Neuronal stem cell (in vitro differentiated cells): ENCODE results near the gene KAZALD1.

ENCODE experiments used
- DNase-seq: peaks from one replicate; pipeline ENCODE4 v3.0.0-alpha.2; 2013; ENCODE audit warnings: low spot score
- H2AFZ ChIP-seq: one replicate; pipeline ENCODE4 v1.6.1; 2013; ENCODE audit warnings: mild to moderate bottlenecking, low read length, inconsistent platforms
- H2AK5ac ChIP-seq: 2 replicates; pipeline ENCODE4 v1.6.1; 2013; ENCODE audit warnings: low read depth, mild to moderate bottlenecking, inconsistent platforms, low read length, moderate library complexity, mixed read lengths
- H2BK120ac ChIP-seq: 2 replicates; pipeline ENCODE4 v1.6.1; 2013; ENCODE audit warnings: low read depth, mild to moderate bottlenecking, inconsistent platforms, low read length, moderate library complexity, mixed read lengths
- H2BK12ac ChIP-seq: one replicate; pipeline ENCODE4 v1.6.1; 2013; ENCODE audit warnings: low read length, inconsistent platforms
- H2BK15ac ChIP-seq: 2 replicates; pipeline ENCODE4 v1.6.1; 2013; ENCODE audit warnings: mild to moderate bottlenecking, low read length, inconsistent platforms, mixed read lengths
- H2BK5ac ChIP-seq: one replicate; pipeline ENCODE4 v1.6.1; 2013; ENCODE audit warnings: inconsistent platforms, mild to moderate bottlenecking, low read length, moderate library complexity
- H3K14ac ChIP-seq: one replicate; pipeline ENCODE4 v1.6.1; 2013; ENCODE audit warnings: low read length, inconsistent platforms
- H3K18ac ChIP-seq: 2 replicates; pipeline ENCODE4 v1.6.1; 2013; ENCODE audit warnings: low read length, inconsistent platforms
- H3K23ac ChIP-seq: 2 replicates; pipeline ENCODE4 v1.6.1; 2013; ENCODE audit warnings: low read depth, mild to moderate bottlenecking, mixed read lengths, low read length, inconsistent platforms; ENCODE audit not compliant: poor library complexity
- H3K27ac ChIP-seq: replicated peaks from 3 replicates; pipeline ENCODE4 v1.5.1; 2013; ENCODE audit warnings: low read length, inconsistent platforms
- H3K27me3 ChIP-seq, 3 experiments: 2 replicates each; pipeline ENCODE4 v1.6.1; 2013; ENCODE audit warnings: low read length in 3 of 3, mild to moderate bottlenecking in 2 of 3, inconsistent platforms in 1 of 3, low read depth in 1 of 3, mixed read lengths in 1 of 3, moderate library complexity in 1 of 3; ENCODE audit not compliant: control insufficient read depth in 3 of 3, insufficient read depth in 3 of 3
- H3K36me3 ChIP-seq, 2 donors: replicated peaks in 1 of 2; 2 replicates each; pipeline ENCODE4 v1.6.1; 2013; ENCODE audit warnings: low read length in 2 of 2; ENCODE audit not compliant: control insufficient read depth in 2 of 2, insufficient read depth in 2 of 2
- H3K4ac ChIP-seq: 2 replicates; pipeline ENCODE4 v1.6.1; 2013; ENCODE audit warnings: inconsistent platforms, mild to moderate bottlenecking, low read length, moderate library complexity
- H3K4me1 ChIP-seq, 2 donors: 1 replicate in 1 of 2; 2 replicates in 1 of 2; pipeline ENCODE4 v1.6.1; 2013; ENCODE audit warnings: low read length in 2 of 2, low read depth in 1 of 2; ENCODE audit not compliant: control insufficient read depth in 2 of 2, insufficient read depth in 1 of 2
- H3K4me2 ChIP-seq: one replicate; pipeline ENCODE4 v1.6.1; 2013; ENCODE audit warnings: mild to moderate bottlenecking, low read length, inconsistent platforms; ENCODE audit not compliant: insufficient read depth, poor library complexity, severe bottlenecking
- H3K4me3 ChIP-seq, 2 donors: 2 replicates each; pipeline ENCODE4 v1.5.1; 2013; ENCODE audit warnings: low read length in 2 of 2, mild to moderate bottlenecking in 2 of 2, inconsistent platforms in 1 of 2, moderate library complexity in 1 of 2
- H3K79me1 ChIP-seq: one replicate; pipeline ENCODE4 v1.6.1; 2013; ENCODE audit warnings: low read depth, mild to moderate bottlenecking, inconsistent platforms, low read length, moderate library complexity
- H3K9ac ChIP-seq: one replicate; pipeline ENCODE4 v1.6.1; 2013; ENCODE audit warnings: mild to moderate bottlenecking, low read depth, low read length, inconsistent platforms; ENCODE audit not compliant: poor library complexity
- H3K9me3 ChIP-seq, 2 donors: replicated peaks in 1 of 2; 2 replicates each; pipeline versions ENCODE3 to v1.6.1; 2013; ENCODE audit warnings: low read length in 2 of 2, mild to moderate bottlenecking in 2 of 2, inconsistent platforms in 1 of 2, low read depth in 1 of 2, mixed read lengths in 1 of 2, moderate library complexity in 1 of 2; ENCODE audit not compliant: control insufficient read depth in 2 of 2, insufficient read depth in 1 of 2
- H4K8ac ChIP-seq: one replicate; pipeline ENCODE4 v1.6.1; 2013; ENCODE audit warnings: low read depth, mild to moderate bottlenecking, inconsistent platforms, low read length, moderate library complexity
- H4K91ac ChIP-seq: one replicate; pipeline ENCODE4 v1.6.1; 2013; ENCODE audit warnings: low read length, low read depth, mild to moderate bottlenecking, inconsistent platforms; ENCODE audit not compliant: poor library complexity
- WGBS, 2 donors: extraction: QIAGEN DNeasy Blood & Tissue Kit; methylation state at CpG; one replicate each; pipeline ENCODE4 v1.1.7; 2013; ENCODE audit warnings: missing lambda C conversion rate in 2 of 2, mixed read lengths in 1 of 2; ENCODE audit not compliant: insufficient read length in 2 of 2, insufficient replicate concordance in 1 of 2; ENCODE audit errors: extremely low coverage in 2 of 2; 5-methylcytosine and 5-hydroxymethylcytosine counted together

KAZALD1 gene

GRCh38 chr10:101054351-101054750 is 7.4 kb upstream of the KAZALD1 start:
- Histone ChIP-seq H3K4me1 (peaks cover 0 to 7% of the 10 kb centered on the region in 2 donors), H4K8ac (no peak overlapping the region), H3K27me3 (peaks cover 0 to 23% (median 3%) of the 10 kb centered on the region in 3 experiments), H2BK5ac (no peak overlapping the region), H2BK12ac (no peak overlapping the region), H4K91ac (no peak overlapping the region), H3K79me1 (no peaks in the 10 kb centered on the region), H3K9me3 (no peaks in the 10 kb centered on the region), H3K23ac (no peak overlapping the region), H3K36me3 (peaks cover 0 to 41% of the 10 kb centered on the region in 2 donors), H3K9ac (no peak overlapping the region), H3K14ac (no peak overlapping the region), H3K18ac (no peak overlapping the region), H3K4me3 (no peak overlapping the region), H3K27ac (no peak overlapping the region), H2AK5ac (no peak overlapping the region), H3K4me2 (no peak overlapping the region), H2BK120ac (no peak overlapping the region), H2BK15ac (no peak overlapping the region), H2AFZ (no peak overlapping the region), H3K4ac (no peak overlapping the region)
- no peak for DNase-seq
- WGBS, 2 donors = no CpG with 5 or more reads among the region's 1 CpG

DNA sequence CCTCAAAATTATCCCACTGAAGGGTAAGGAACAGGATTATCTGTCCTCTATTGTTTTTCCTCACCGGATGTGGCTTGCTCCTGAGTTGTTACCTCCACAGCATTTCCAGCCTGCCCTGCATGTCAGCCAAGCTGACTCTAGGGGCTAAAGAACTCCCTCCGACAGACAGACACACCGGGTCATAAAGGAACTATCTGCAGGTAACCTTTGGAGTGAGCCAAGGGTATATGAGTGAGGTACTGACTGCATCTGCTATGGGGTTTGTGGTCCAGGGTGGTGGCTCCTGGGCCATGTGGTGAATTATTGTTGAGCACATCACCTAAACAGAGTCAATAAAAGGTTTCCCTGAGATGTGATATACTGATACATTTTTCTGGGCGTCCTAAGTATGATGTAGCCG is 6.9 kb upstream of the KAZALD1 start:
- no peak overlapping the region for H3K4me3 ChIP-seq
- H3K4ac ChIP-seq = no peak overlapping the region
- H2BK12ac ChIP-seq = no peak overlapping the region
- no peak overlapping the region for H3K27ac ChIP-seq
- peaks cover 0 to 18% (median 2%) of the 10 kb centered on the region in 3 experiments for H3K27me3 ChIP-seq
- H3K4me2 ChIP-seq = no peak overlapping the region
- no peak overlapping the region for H3K23ac ChIP-seq
- H3K14ac ChIP-seq = no peak overlapping the region
- H4K8ac ChIP-seq = no peak overlapping the region
- H3K4me1 ChIP-seq = peaks cover 4 to 10% of the 10 kb centered on the region in 2 donors
- no peak for DNase-seq
- H3K18ac ChIP-seq = no peak overlapping the region
- no peak overlapping the region for H2BK5ac ChIP-seq
- H3K79me1 ChIP-seq = no peaks in the 10 kb centered on the region
- peaks cover 0 to 41% of the 10 kb centered on the region in 2 donors for H3K36me3 ChIP-seq
- WGBS, 2 donors = no CpG with 5 or more reads among the region's 5 CpGs
- no peaks in the 10 kb centered on the region for H3K9me3 ChIP-seq
- H2BK15ac ChIP-seq = no peak overlapping the region
- H3K9ac ChIP-seq = no peak overlapping the region
- no peak overlapping the region for H2AK5ac ChIP-seq
- no peak overlapping the region for H4K91ac ChIP-seq
- no peak overlapping the region for H2AFZ ChIP-seq
- no peak overlapping the region for H2BK120ac ChIP-seq

- no peak overlapping the region for H4K91ac ChIP-seq
These were observed 6.4 kb upstream of the KAZALD1 start for GRCh38 chr10:101055411-101055810.

GRCh38 chr10:101056365-101057151 is 5.2 kb upstream of the KAZALD1 start:
- no CpG with 5 or more reads among the region's 4 CpGs for WGBS, 2 donors
- no peak overlapping the region for H2BK15ac ChIP-seq
- no peaks in the 10 kb centered on the region for H3K79me1 ChIP-seq
- H2AFZ ChIP-seq = no peak overlapping the region
- H3K36me3 ChIP-seq = peaks cover 0 to 41% of the 10 kb centered on the region in 2 donors
- DNase-seq = no peak
- H3K4me2 ChIP-seq = no peak overlapping the region
- no peak overlapping the region for H4K91ac ChIP-seq
- no peak overlapping the region for H2BK12ac ChIP-seq
- no peak overlapping the region for H3K27ac ChIP-seq
- H3K9me3 ChIP-seq = no peaks in the 10 kb centered on the region
- no peak overlapping the region for H4K8ac ChIP-seq
- H3K4me3 ChIP-seq = no peak overlapping the region
- no peak overlapping the region for H2BK5ac ChIP-seq
- H2BK120ac ChIP-seq = no peak overlapping the region
- peaks cover 6 to 8% of the 10 kb centered on the region in 2 donors for H3K4me1 ChIP-seq
- no peak overlapping the region for H3K9ac ChIP-seq
- no peak overlapping the region for H3K23ac ChIP-seq
- no peak overlapping the region for H2AK5ac ChIP-seq
- H3K14ac ChIP-seq = no peak overlapping the region
- no peak overlapping the region for H3K18ac ChIP-seq
- no peak overlapping the region for H3K4ac ChIP-seq
- peaks cover 0 to 2% (median 0%) of the 10 kb centered on the region in 3 experiments for H3K27me3 ChIP-seq

More at GRCh38 chr10:101055411-101055810, 6.4 kb upstream of the KAZALD1 start:
- Histone ChIP-seq H4K8ac (no peak overlapping the region), H3K9ac (no peak overlapping the region), H3K4me3 (no peak overlapping the region), H3K23ac (no peak overlapping the region), H3K79me1 (no peaks in the 10 kb centered on the region), H3K18ac (no peak overlapping the region), H3K27me3 (peaks cover 0 to 14% (median 0%) of the 10 kb centered on the region in 3 experiments), H2AFZ (no peak overlapping the region), H2AK5ac (no peak overlapping the region), H3K4me2 (no peak overlapping the region), H2BK15ac (no peak overlapping the region), H3K4ac (no peak overlapping the region), H3K36me3 (peaks cover 0 to 41% of the 10 kb centered on the region in 2 donors), H3K27ac (no peak overlapping the region), H2BK120ac (no peak overlapping the region), H2BK5ac (no peak overlapping the region), H3K9me3 (no peaks in the 10 kb centered on the region), H3K4me1 (peaks cover 4 to 9% of the 10 kb centered on the region in 2 donors), H3K14ac (no peak overlapping the region), H2BK12ac (no peak overlapping the region)
- WGBS, 2 donors = no CpG with 5 or more reads among the region's 4 CpGs
- no peak for DNase-seq
